NK-92 (cell line): ENCODE measurements around the gene SHISA8.

Experiments used
- DNase-seq: peaks from one replicate; lab custom pipeline; 2025; ENCODE audit not compliant: unreplicated experiment; lab: John Stamatoyannopoulos, UW

SHISA8 gene

GRCh38 chr22:41915786-41916493 lies 1.1 kb upstream of the SHISA8 start:
- no peak for DNase-seq

- DNase-seq = no peak
These were observed 251 bp downstream of the SHISA8 start for GRCh38 chr22:41914611-41915034.

- DNase-seq = no peak
These were observed 886 bp downstream of the SHISA8 start for GRCh38 chr22:41913842-41914534.

GRCh38 chr22:41913040-41913719 lies 1.7 kb downstream of the SHISA8 start:
- DNase-seq = no peak

- DNase-seq = no peak
These were observed 2.4 kb downstream of the SHISA8 start for GRCh38 chr22:41912338-41913039.

GRCh38 chr22:41911001-41911611 lies 3.8 kb downstream of the SHISA8 start:
- no peak for DNase-seq

GRCh38 chr22:41910050-41911000 lies 4.5 kb downstream of the SHISA8 start:
- DNase-seq = no peak

GRCh38 chr22:41909310-41910049 lies 5.4 kb downstream of the SHISA8 start:
- no peak for DNase-seq

GRCh38 chr22:41908411-41909309 lies 6.2 kb downstream of the SHISA8 start:
- no peak for DNase-seq

- no peak for DNase-seq
These were observed 7.2 kb downstream of the SHISA8 start for GRCh38 chr22:41907436-41908401.

- DNase-seq = no peak
These were observed 8.1 kb downstream of the SHISA8 start for GRCh38 chr22:41906822-41907221.

GRCh38 chr22:41905411-41906202 lies 9.3 kb downstream of the SHISA8 start:
- DNase-seq = no peak

- no peak for DNase-seq
These were observed 10.1 kb downstream of the SHISA8 start for GRCh38 chr22:41904450-41905410.

GRCh38 chr22:41902932-41903421 lies 11.9 kb downstream of the SHISA8 start:
- no peak for DNase-seq

- DNase-seq = no peak
These were observed 12.9 kb downstream of the SHISA8 start for GRCh38 chr22:41902016-41902415.
